ENCODE measurements around the gene MAGEA4. TPM values are rescaled to one million over a fixed set of nuclear protein-coding genes. Genes with fewer than 3 reads are reported as not detected.

MAGEA4 gene
- total and polyA plus RNA-seq, 2 donors (not counting 3 experiments of a cell fraction or from before 2014, with no cell fraction given) = not detected

DNA sequence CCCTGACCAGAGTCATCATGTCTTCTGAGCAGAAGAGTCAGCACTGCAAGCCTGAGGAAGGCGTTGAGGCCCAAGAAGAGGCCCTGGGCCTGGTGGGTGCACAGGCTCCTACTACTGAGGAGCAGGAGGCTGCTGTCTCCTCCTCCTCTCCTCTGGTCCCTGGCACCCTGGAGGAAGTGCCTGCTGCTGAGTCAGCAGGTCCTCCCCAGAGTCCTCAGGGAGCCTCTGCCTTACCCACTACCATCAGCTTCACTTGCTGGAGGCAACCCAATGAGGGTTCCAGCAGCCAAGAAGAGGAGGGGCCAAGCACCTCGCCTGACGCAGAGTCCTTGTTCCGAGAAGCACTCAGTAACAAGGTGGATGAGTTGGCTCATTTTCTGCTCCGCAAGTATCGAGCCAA, 11.0 kb downstream of the MAGEA4 start:
- no peaks in the 10 kb centered on the region for H3K79me2 ChIP-seq (ENCODE audit: control insufficient read depth, insufficient read depth, low read length)
- intact Hi-C loops (cut with micrococcal nuclease) (no loop called here), dilution Hi-C loops (cut with MboI; ENCODE audit: extremely low pct_ligation_motif_present, low sequenced_read_pairs) (no loop called here)
- H3K9me3 ChIP-seq (replicated peaks; ENCODE audit: control insufficient read depth, insufficient read depth, low read length) = no peaks in the 10 kb centered on the region
- ChIA-PET POLR2A (no interaction called here), CTCF (no interaction called here)
- H3K27me3 ChIP-seq (ENCODE audit: control insufficient read depth in 2 of 2, insufficient read depth in 2 of 2, low read length in 2 of 2) = no peaks in the 10 kb centered on the region
- no peak for DNase-seq (ENCODE audit: low read depth, low spot score)
- H3K4me3 ChIP-seq (replicated peaks in 1 of 3; ENCODE audit: insufficient read depth in 1 of 3, low read depth in 1 of 3, low read length in 3 of 3) = no peak overlapping the region
- no peak overlapping the region for H3K9ac ChIP-seq (replicated peaks; ENCODE audit: extremely low read depth, insufficient read depth, low read length)
- H3K4me1 ChIP-seq (ENCODE audit: control insufficient read depth, extremely low read depth, insufficient read depth, low read length) = no peaks in the 10 kb centered on the region
- TF ChIP-seq POLR2A (IDR thresholded peaks at IDR 0.05; ENCODE audit: low read depth, low read length) (no peak), CTCF (IDR thresholded peaks at IDR 0.05; ENCODE audit: extremely low read depth in 1 of 2, insufficient read depth in 1 of 2, low read depth in 1 of 2, low read length in 2 of 2) (no peak), EZH2 (IDR thresholded peaks at IDR 0.05; ENCODE audit: borderline replicate concordance, low read depth, low read length, severe bottlenecking) (no peak), FOS (IDR thresholded peaks at IDR 0.05; ENCODE audit: borderline replicate concordance, insufficient read depth, low read length) (no peak), GATA2 (IDR thresholded peaks at IDR 0.05; ENCODE audit: insufficient read depth, insufficient read length, low read depth, low read length) (no peak), MAX (IDR thresholded peaks at IDR 0.05; ENCODE audit: insufficient read depth, insufficient read length) (no peak), JUN (IDR thresholded peaks at IDR 0.05; ENCODE audit: borderline replicate concordance, insufficient read depth, insufficient read length, low read depth) (no peak), POLR2AphosphoS5 (IDR thresholded peaks at IDR 0.05; ENCODE audit: insufficient read depth, low read depth, low read length) (no peak), MYC (IDR thresholded peaks at IDR 0.05; ENCODE audit: low read depth, low read length) (no peak)
- FAIRE-seq = no peak
- H3K36me3 ChIP-seq (ENCODE audit: control insufficient read depth in 2 of 2, extremely low read depth in 1 of 2, insufficient read depth in 2 of 2, low read length in 2 of 2) = no peaks in the 10 kb centered on the region
- no peaks in the 10 kb centered on the region for H3K9me1 ChIP-seq (replicated peaks; ENCODE audit: control insufficient read depth, extremely low read depth, insufficient read depth, low read length)
- H2AFZ ChIP-seq (ENCODE audit: low read depth, low read length) = no peak overlapping the region
- no TSS peak for BruUV-seq (replicated peaks)
- H4K20me1 ChIP-seq (replicated peaks; ENCODE audit: control insufficient read depth, extremely low read depth, insufficient read depth, low read length) = no peaks in the 10 kb centered on the region
- H3K27ac ChIP-seq (ENCODE audit: insufficient read depth, low read depth, low read length) = no peak overlapping the region
- H3K4me2 ChIP-seq (ENCODE audit: insufficient read depth, low read length) = no peak overlapping the region
